Naive thymus-derived CD8-positive, alpha-beta T cell (primary cell): ENCODE measurements around the gene TRIP13. TPM values are rescaled to one million over a fixed set of nuclear protein-coding genes. Genes with fewer than 3 reads are reported as not detected.
"Not testable (repeated sequence)": the region's sequence is repeated elsewhere in the genome, so short reads cannot be mapped to it uniquely, and the experiment has no call there.

Experiments used
- ATAC-seq, 2 donors: fragments of 150-1000 bp; cut with Tn5 transposase in 1 of 2; sonication (Bioruptor Pico), chemical (Tn5 transposase) in 1 of 2; 1 replicate in 1 of 2; 2 replicates in 1 of 2; pipeline ENCODE4 v1.10.0; 2021; ENCODE audit warnings: mild to moderate bottlenecking in 2 of 2, moderate library complexity in 2 of 2
- POLR2A ChIA-PET: fragments of 350-600 bp; sonication (Branson Sonifier 250); formaldehyde crosslinking; loops from one replicate; lab custom pipeline; 2021; ENCODE audit warnings: antibody characterized with exemption; lab: Charles Lee
- DNase-seq, 10 donors: peaks; one replicate each; pipeline versions ENCODE4 v3.0.0 to v3.0.0-alpha.2; 2020 to 2022
- H3K27ac Mint-ChIP-seq, 10 donors: one replicate each; pipeline ENCODE4 v1.8.0; 2020 to 2022; ENCODE audit warnings: mild to moderate bottlenecking in 10 of 10, mixed read lengths in 10 of 10, moderate library complexity in 4 of 10, inconsistent platforms in 1 of 10
- H3K27me3 Mint-ChIP-seq, 5 donors: one replicate each; pipeline ENCODE4 v1.8.0; 2021 to 2022; ENCODE audit warnings: mixed read lengths in 5 of 5
- H3K36me3 Mint-ChIP-seq, 3 donors: one replicate each; pipeline ENCODE4 v1.8.0; 2020 to 2022; ENCODE audit warnings: mixed read lengths in 3 of 3, mild to moderate bottlenecking in 2 of 3, inconsistent platforms in 1 of 3
- H3K4me1 Mint-ChIP-seq, 4 donors: one replicate each; pipeline ENCODE4 v1.8.0; 2021 to 2022; ENCODE audit warnings: mixed read lengths in 4 of 4
- H3K4me3 Mint-ChIP-seq, 10 donors: one replicate each; pipeline ENCODE4 v1.8.0; 2020 to 2022; ENCODE audit warnings: mild to moderate bottlenecking in 10 of 10, mixed read lengths in 10 of 10, moderate library complexity in 6 of 10, inconsistent platforms in 1 of 10
- H3K9me3 Mint-ChIP-seq, 9 donors: one replicate each; pipeline ENCODE4 v1.8.0; 2020 to 2022; ENCODE audit warnings: mixed read lengths in 9 of 9, mild to moderate bottlenecking in 3 of 9, inconsistent platforms in 1 of 9, moderate library complexity in 1 of 9
- polyA plus RNA-seq, 3 donors: library from polyadenylated mRNA; unstranded; fragments of 300-500 nt; fragmentation: Illumina TruSeq; gene quantifications; one replicate each; pipeline ENCODE4 v1.2.3, GENCODE V29; 2021
- total RNA-seq, 8 experiments: library from RNA in 2 of 8; stranded (reverse) in 2 of 8; gene quantifications; one replicate each; pipeline ENCODE4 v1.2.3 and lab custom pipeline; 2021 to 2026

Gene TRIP13
- total and polyA plus RNA-seq, 5 experiments from 2014 or later, result 0.55 to 1.5 (median 0.75) TPM

GRCh38 chr5:932628-933250, 40.1 kb downstream of the TRIP13 start:
- POLR2A ChIA-PET, result no interaction called here

GRCh38 chr5:933251-933861, 40.7 kb downstream of the TRIP13 start:
- Mint-ChIP-seq H3K36me3 (no peaks in the 10 kb centered on the region), H3K27me3 (peaks cover 2 to 10% (median 9%) of the 10 kb centered on the region in 5 donors), H3K27ac (no peak overlapping the region), H3K9me3 (no peaks in the 10 kb centered on the region), H3K4me1 (peaks cover 0 to 1% (median 0%) of the 10 kb centered on the region in 4 donors), H3K4me3 (no peak overlapping the region)
- no peak for DNase-seq
- POLR2A ChIA-PET, result no interaction called here
- ATAC-seq, result no peak

More at GRCh38 chr5:932628-933250, 40.1 kb downstream of the TRIP13 start:
- H3K4me1 Mint-ChIP-seq, result peaks cover 0 to 1% (median 0%) of the 10 kb centered on the region in 4 donors
- no peaks in the 10 kb centered on the region for H3K9me3 Mint-ChIP-seq
- no peak for ATAC-seq
- H3K27me3 Mint-ChIP-seq, result peaks cover 5 to 16% (median 14%) of the 10 kb centered on the region in 5 donors
- DNase-seq, result no peak
- H3K36me3 Mint-ChIP-seq, result no peaks in the 10 kb centered on the region
- H3K4me3 Mint-ChIP-seq, result no peak overlapping the region
- H3K27ac Mint-ChIP-seq, result no peak overlapping the region

- H3K27ac Mint-ChIP-seq, H3K4me3 Mint-ChIP-seq: not testable (repeated sequence)
- peak in 1 of 10 donors; percentile 8 for DNase-seq
Measured at GRCh38 chr5:933951-934350, 41.3 kb downstream of the TRIP13 start.

GRCh38 chr5:934381-934967, 41.8 kb downstream of the TRIP13 start:
- not testable (repeated sequence) for ATAC-seq

More at GRCh38 chr5:933951-934350, 41.3 kb downstream of the TRIP13 start:
- H3K9me3 Mint-ChIP-seq, H3K27me3 Mint-ChIP-seq, H3K36me3 Mint-ChIP-seq, H3K4me1 Mint-ChIP-seq, POLR2A ChIA-PET, ATAC-seq: not testable (repeated sequence)

GRCh38 chr5:935510-936084, 42.9 kb downstream of the TRIP13 start:
- Mint-ChIP-seq H3K27ac (peak overlapping the region in 1 of 10 donors; percentile 29), H3K4me1 (peaks cover 0 to 1% (median 0%) of the 10 kb centered on the region in 4 donors), H3K36me3 (no peaks in the 10 kb centered on the region), H3K9me3 (no peaks in the 10 kb centered on the region), H3K4me3 (no peak overlapping the region), H3K27me3 (peaks cover 0 to 3% (median 2%) of the 10 kb centered on the region in 5 donors)
- DNase-seq, result no peak
- ATAC-seq, result no peak
- POLR2A ChIA-PET, result no interaction called here

More at GRCh38 chr5:934381-934967, 41.8 kb downstream of the TRIP13 start:
- H3K27me3 Mint-ChIP-seq, H3K9me3 Mint-ChIP-seq, H3K4me3 Mint-ChIP-seq, H3K36me3 Mint-ChIP-seq, H3K4me1 Mint-ChIP-seq, H3K27ac Mint-ChIP-seq, POLR2A ChIA-PET: not testable (repeated sequence)
- DNase-seq, result peak in 1 of 10 donors; percentile 3

- no peak for ATAC-seq
- Mint-ChIP-seq H3K9me3 (no peaks in the 10 kb centered on the region), H3K36me3 (peaks cover 0 to 5% (median 0%) of the 10 kb centered on the region in 3 donors), H3K27ac (no peak overlapping the region), H3K4me3 (no peak overlapping the region), H3K4me1 (peaks cover 0 to 1% (median 0%) of the 10 kb centered on the region in 4 donors), H3K27me3 (peaks cover 0 to 6% (median 4%) of the 10 kb centered on the region in 5 donors)
- POLR2A ChIA-PET, result no interaction called here
- peak in 1 of 10 donors; percentile 14 for DNase-seq
Measured at GRCh38 chr5:936149-937144, 43.8 kb downstream of the TRIP13 start.

- Mint-ChIP-seq H3K27ac (no peak overlapping the region), H3K27me3 (peaks cover 0 to 7% (median 5%) of the 10 kb centered on the region in 5 donors), H3K9me3 (no peaks in the 10 kb centered on the region), H3K36me3 (peaks cover 0 to 5% (median 0%) of the 10 kb centered on the region in 3 donors), H3K4me3 (no peak overlapping the region), H3K4me1 (peaks cover 0 to 1% (median 0%) of the 10 kb centered on the region in 4 donors)
- ATAC-seq (no peak), DNase-seq (peak in 1 of 10 donors; percentile 12)
- POLR2A ChIA-PET, result interaction anchor here (0.7 kb wide), 1 partner anchor 248 kb away, joined by 3 read pairs; no protein-coding TSS in a partner anchor
Measured at GRCh38 chr5:937151-937924, 44.7 kb downstream of the TRIP13 start.

- Mint-ChIP-seq H3K4me3 (no peak overlapping the region), H3K27ac (no peak overlapping the region), H3K27me3 (peaks cover 3 to 19% (median 10%) of the 10 kb centered on the region in 5 donors), H3K9me3 (no peaks in the 10 kb centered on the region), H3K4me1 (peaks cover 0 to 1% (median 0%) of the 10 kb centered on the region in 4 donors), H3K36me3 (peaks cover 0 to 5% (median 0%) of the 10 kb centered on the region in 3 donors)
- POLR2A ChIA-PET, result no interaction called here
- ATAC-seq (no peak), DNase-seq (peak in 1 of 10 donors; percentile 13)
Measured at GRCh38 chr5:939368-939767, 46.7 kb downstream of the TRIP13 start.

GRCh38 chr5:940741-941140, 48.1 kb downstream of the TRIP13 start:
- DNase-seq, H3K4me1 Mint-ChIP-seq, H3K27ac Mint-ChIP-seq, ATAC-seq, H3K9me3 Mint-ChIP-seq, POLR2A ChIA-PET, H3K36me3 Mint-ChIP-seq, H3K4me3 Mint-ChIP-seq: not testable (repeated sequence)
- peaks cover 11 to 28% (median 17%) of the 10 kb centered on the region in 5 donors for H3K27me3 Mint-ChIP-seq

- DNase-seq (peak in 1 of 10 donors; percentile 7), ATAC-seq (no peak)
- Mint-ChIP-seq H3K9me3 (no peaks in the 10 kb centered on the region), H3K27ac (peak overlapping the region in 1 of 10 donors; percentile 9), H3K4me1 (peaks cover 0 to 2% (median 0%) of the 10 kb centered on the region in 4 donors), H3K4me3 (no peak overlapping the region), H3K36me3 (peaks cover 0 to 5% (median 0%) of the 10 kb centered on the region in 3 donors), H3K27me3 (peaks cover 14 to 41% (median 23%) of the 10 kb centered on the region in 5 donors)
- POLR2A ChIA-PET, result no interaction called here
Measured at GRCh38 chr5:943201-943917, 50.7 kb downstream of the TRIP13 start.
